Activated CD8-positive, alpha-beta T cell treated with anti-CD3 and anti-CD28 coated beads, Interleukin-2, amount 10 ng/mL, durations not matched to agents 7 days and 5 days (primary cell): ENCODE results near the gene ZNF611. TPM values are rescaled to one million over a fixed set of nuclear protein-coding genes. Genes with fewer than 3 reads are reported as not detected.
"Not testable (repeated sequence)": the region's sequence is repeated elsewhere in the genome, so short reads cannot be mapped to it uniquely, and the experiment has no call there.

Source experiments
- ATAC-seq: fragments of 150-1000 bp; cut with Tn5 transposase; one replicate; pipeline ENCODE4 v1.10.0; 2021; ENCODE audit warnings: moderate library complexity
- CTCF ChIA-PET: fragments of 350-600 bp; sonication (Branson Sonifier 250); formaldehyde crosslinking; loops from one replicate; lab custom pipeline; 2021; ENCODE audit warnings: antibody characterized with exemption; lab: Charles Lee
- POLR2A ChIA-PET: fragments of 350-600 bp; sonication (Branson Sonifier 250); formaldehyde crosslinking; loops from one replicate; lab custom pipeline; 2021; ENCODE audit warnings: antibody characterized with exemption; lab: Charles Lee
- DNase-seq: peaks from one replicate; pipeline ENCODE4 v3.0.0-alpha.2; 2020
- H3K27ac Mint-ChIP-seq: one replicate; pipeline ENCODE4 v1.8.0; 2021; ENCODE audit warnings: mild to moderate bottlenecking, mixed read lengths
- H3K27me3 Mint-ChIP-seq: one replicate; pipeline ENCODE4 v1.8.0; 2021; ENCODE audit warnings: low read depth, mixed read lengths
- H3K36me3 Mint-ChIP-seq: one replicate; pipeline ENCODE4 v1.8.0; 2021; ENCODE audit warnings: low read depth, mixed read lengths
- H3K4me1 Mint-ChIP-seq: one replicate; pipeline ENCODE4 v1.8.0; 2021; ENCODE audit warnings: low read depth, mixed read lengths
- H3K4me3 Mint-ChIP-seq: one replicate; pipeline ENCODE4 v1.8.0; 2021; ENCODE audit warnings: mild to moderate bottlenecking, mixed read lengths
- H3K9me3 Mint-ChIP-seq: one replicate; pipeline ENCODE4 v1.8.0; 2022; ENCODE audit warnings: mixed read lengths; ENCODE audit not compliant: insufficient read depth
- total RNA-seq, 2 experiments: library from RNA; stranded (reverse); gene quantifications; one replicate each; pipeline ENCODE4 v1.2.3, GENCODE V29; 2021

The ZNF611 gene
- total RNA-seq, 2 experiments from 2014 or later, result 38.9 to 41.0 TPM

DNA sequence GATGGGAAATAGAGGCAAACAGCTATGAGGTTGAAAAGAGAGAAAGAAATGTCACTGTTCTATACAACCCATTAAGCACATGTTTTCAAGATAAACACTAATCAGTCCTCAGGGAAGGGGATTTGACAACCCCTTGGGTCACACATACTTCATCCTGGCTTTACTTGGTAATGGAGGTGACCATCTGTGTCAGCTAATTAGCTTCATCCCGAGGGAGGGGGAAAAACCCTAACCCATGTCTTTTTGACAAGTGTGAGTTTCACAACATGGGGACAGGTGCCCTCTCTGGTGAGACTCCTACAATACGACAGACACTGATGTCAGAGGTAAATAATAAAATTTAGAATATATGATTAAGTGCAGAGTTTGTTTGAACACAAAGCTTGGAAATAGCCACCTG lies 43.1 kb downstream of the ZNF611 start:
- H3K4me3 Mint-ChIP-seq, result peak overlapping the region; percentile 42
- CTCF ChIA-PET, result no interaction called here

DNA sequence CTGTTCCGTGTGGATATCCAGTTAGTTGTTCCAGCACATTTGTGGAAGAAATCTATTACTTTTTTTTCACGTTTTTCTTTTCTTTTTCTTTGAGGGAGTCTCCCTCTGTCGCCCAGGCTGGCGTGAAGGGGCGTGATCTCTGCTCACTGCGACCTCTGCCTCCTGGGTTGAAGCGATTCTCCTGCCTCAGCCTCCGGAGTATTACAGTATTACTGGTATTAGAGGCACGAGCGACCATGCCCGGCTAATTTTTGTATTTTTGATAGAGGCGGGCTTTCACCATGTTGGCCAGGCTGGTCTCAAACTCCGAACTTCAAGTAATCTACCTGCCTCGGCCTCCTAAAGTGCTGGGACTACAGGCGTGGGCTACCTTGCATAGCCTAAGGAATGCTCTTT lies 43.6 kb downstream of the ZNF611 start:
- ChIA-PET POLR2A (interaction anchor here (1.0 kb wide), 1 partner anchor 9 kb away, joined by 5 read pairs; no protein-coding TSS in a partner anchor), CTCF (no interaction called here)
- Mint-ChIP-seq H3K36me3 (peaks cover 29% of the 10 kb centered on the region), H3K4me1 (peaks cover 32% of the 10 kb centered on the region), H3K27me3 (no peaks in the 10 kb centered on the region), H3K4me3 (peak overlapping the region; percentile 99), H3K9me3 (peaks cover 2% of the 10 kb centered on the region), H3K27ac (peak overlapping the region; percentile 98)
- DNase-seq (no peak), ATAC-seq (no peak)

More for the DNA sequence above, 43.1 kb downstream of the ZNF611 start:
- H3K36me3 Mint-ChIP-seq, result peaks cover 29% of the 10 kb centered on the region
- H3K9me3 Mint-ChIP-seq, result peaks cover 4% of the 10 kb centered on the region
- H3K4me1 Mint-ChIP-seq, result peaks cover 32% of the 10 kb centered on the region
- POLR2A ChIA-PET, result no interaction called here
- H3K27ac Mint-ChIP-seq, result peak overlapping the region; percentile 55
- H3K27me3 Mint-ChIP-seq, result no peaks in the 10 kb centered on the region
- ATAC-seq, result no peak
- DNase-seq, result no peak

DNA sequence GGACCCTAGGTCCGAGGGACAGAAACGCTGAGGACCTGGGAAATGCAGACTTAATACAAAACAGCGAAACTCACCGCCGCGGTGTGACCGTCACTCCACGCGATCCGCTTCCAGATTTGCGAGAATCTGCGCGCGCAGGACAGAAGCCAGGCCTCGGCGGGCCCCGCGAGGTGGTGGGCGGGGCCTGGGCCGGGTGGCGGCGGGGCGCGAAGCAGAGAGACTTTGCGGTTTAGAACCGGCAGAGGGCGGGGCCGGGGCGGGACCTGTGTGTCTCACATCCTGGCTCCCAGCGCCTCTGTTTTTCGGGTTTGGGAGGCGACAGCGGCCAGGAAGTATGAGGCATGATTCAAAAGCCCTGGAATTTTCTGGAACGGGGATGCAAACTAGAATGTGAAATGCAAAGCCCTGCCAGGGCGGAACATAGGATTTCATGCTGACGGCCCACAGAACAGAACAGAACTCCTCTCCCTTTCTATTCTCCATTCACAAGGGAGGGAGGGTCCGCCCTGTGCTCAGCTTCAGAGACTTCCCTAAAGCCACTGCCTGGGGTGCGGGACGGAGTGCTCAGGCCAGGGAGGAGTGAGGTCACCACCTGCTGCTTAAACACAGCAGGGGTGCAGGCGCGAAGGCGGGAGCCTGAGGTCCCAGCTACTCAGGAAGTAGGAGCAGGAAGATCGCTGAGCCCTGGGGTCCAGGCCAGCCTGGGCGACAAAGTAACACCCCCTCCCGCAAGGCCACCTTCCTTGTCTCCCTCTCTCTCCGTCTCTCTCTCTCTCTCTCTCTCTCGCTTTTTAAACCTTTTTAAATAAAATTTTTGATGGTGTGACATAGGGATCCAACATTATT lies 44.3 kb downstream of the ZNF611 start:
- ATAC-seq, result peak; percentile 95
- peaks cover 32% of the 10 kb centered on the region for H3K4me1 Mint-ChIP-seq
- H3K9me3 Mint-ChIP-seq, result no peaks in the 10 kb centered on the region
- DNase-seq, result peak; percentile 96
- H3K4me3 Mint-ChIP-seq, result peak overlapping the region; percentile 99
- ChIA-PET CTCF (no interaction called here), POLR2A (interaction anchor here (1.0 kb wide), 1 partner anchor 8 kb away, joined by 5 read pairs; no protein-coding TSS in a partner anchor)
- peaks cover 31% of the 10 kb centered on the region for H3K36me3 Mint-ChIP-seq
- peak overlapping the region; percentile 98 for H3K27ac Mint-ChIP-seq
- H3K27me3 Mint-ChIP-seq, result no peaks in the 10 kb centered on the region

DNA sequence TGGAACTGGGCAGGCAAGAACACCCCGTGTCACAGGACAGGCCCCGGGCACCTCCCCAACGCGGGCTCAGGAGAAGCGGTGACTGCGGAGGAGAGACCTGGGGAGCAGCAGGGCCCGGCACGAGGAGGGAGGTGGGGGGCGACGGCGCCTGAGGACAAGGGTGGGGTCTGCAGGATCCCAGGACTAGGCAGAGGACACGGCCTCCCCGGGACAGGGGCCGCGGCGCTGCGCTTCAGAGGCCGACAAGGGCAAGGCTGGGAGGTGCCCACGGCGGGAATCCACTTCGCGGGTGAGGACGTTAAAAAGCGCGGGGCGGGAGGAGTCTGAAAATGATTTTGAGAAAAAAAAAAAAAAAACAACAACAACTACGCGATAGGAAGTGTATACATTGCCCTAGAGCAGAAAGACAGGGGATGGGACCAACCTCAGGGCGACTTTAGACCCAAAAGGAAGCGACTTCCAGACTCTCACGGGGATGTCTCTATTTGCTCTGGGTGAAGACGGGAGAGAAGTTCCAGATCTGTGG lies 44.9 kb downstream of the ZNF611 start:
- Mint-ChIP-seq H3K4me1 (peaks cover 32% of the 10 kb centered on the region), H3K27ac (peak overlapping the region; percentile 98), H3K4me3 (peak overlapping the region; percentile 99), H3K36me3 (peaks cover 38% of the 10 kb centered on the region), H3K9me3 (no peaks in the 10 kb centered on the region), H3K27me3 (no peaks in the 10 kb centered on the region)
- ChIA-PET CTCF (no interaction called here), POLR2A (interaction anchor here (0.6 kb wide), 1 partner anchor 476 kb away, joined by 3 read pairs; no protein-coding TSS in a partner anchor)
- ATAC-seq (peak; percentile 65), DNase-seq (no peak)

DNA sequence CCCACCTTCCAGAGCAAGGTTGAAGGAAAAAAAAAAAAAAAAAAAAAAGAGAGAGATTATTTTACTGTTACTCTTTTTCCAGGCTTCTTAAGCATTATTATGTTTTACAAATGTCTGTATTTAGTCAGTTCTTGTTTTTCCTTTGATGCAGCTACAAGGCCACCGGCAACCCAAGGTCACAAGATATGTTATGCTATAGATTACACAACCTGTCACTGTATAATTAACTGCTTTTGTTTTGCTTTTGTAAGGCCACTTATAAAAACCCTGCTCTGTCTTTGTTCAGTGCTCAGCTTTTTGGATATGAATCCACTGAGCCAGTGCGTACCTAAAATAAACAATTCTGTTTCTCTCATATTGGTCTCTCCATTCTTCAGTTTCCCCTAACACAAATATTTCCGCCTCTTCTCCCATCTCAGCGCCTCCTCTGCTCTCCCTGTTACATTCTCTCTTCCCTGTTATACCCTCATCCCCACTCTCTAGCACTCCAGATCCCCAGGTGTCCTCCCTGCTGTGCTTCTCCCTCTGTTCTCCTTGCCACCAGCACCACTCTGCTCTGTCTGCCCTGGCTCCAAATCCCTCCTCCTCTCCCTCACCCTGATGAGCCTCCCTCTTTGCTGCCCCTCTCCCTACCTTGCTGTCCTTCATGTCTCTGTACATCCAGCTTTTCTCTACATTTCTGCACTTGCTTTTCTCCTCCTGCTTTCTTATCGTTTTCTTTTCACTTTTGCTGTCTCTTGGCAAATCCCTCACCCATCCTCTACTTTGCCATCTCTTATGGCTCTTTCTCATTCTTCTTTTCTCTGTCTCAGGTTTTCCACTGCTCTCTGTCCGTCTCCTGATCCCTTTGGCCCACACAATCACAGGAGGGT lies 45.7 kb downstream of the ZNF611 start:
- Mint-ChIP-seq H3K27ac (peak overlapping the region; percentile 98), H3K36me3 (peaks cover 42% of the 10 kb centered on the region), H3K4me1 (peaks cover 36% of the 10 kb centered on the region), H3K4me3 (peak overlapping the region; percentile 99)
- H3K9me3 Mint-ChIP-seq, H3K27me3 Mint-ChIP-seq, CTCF ChIA-PET, DNase-seq, ATAC-seq: not testable (repeated sequence)
- POLR2A ChIA-PET, result interaction anchor here (0.6 kb wide), 2 partner anchors 42 to 476 kb away, joined by 3 read pairs; no protein-coding TSS in a partner anchor

DNA sequence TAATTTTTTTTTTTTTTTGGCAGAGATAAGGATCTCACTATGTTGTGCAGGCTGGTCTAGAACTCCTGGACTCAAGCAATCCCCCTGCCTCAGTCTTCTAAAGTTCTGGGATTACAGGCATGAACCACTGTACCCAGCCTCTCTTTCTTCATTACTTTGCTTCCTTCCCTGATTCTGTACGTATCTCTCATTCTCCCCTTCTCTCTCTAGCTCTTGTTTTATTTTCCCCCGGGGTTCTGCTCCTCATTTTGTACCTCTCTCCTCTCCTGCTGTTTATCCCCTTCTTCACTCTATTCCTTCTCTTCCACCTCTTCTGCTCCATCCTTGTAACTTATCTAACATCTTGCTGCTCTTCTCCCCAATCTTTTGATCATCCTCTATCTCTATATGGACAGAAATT lies 46.5 kb downstream of the ZNF611 start:
- no peaks in the 10 kb centered on the region for H3K9me3 Mint-ChIP-seq
- peaks cover 36% of the 10 kb centered on the region for H3K4me1 Mint-ChIP-seq
- ChIA-PET POLR2A (interaction anchor here (0.6 kb wide), 3 partner anchors 12 to 305 kb away, joined by 3 read pairs; no protein-coding TSS in a partner anchor), CTCF (no interaction called here)
- H3K4me3 Mint-ChIP-seq, result peak overlapping the region; percentile 99
- H3K27me3 Mint-ChIP-seq, result no peaks in the 10 kb centered on the region
- DNase-seq, result no peak
- no peak overlapping the region for H3K27ac Mint-ChIP-seq
- H3K36me3 Mint-ChIP-seq, result peaks cover 49% of the 10 kb centered on the region
- ATAC-seq, result no peak

DNA sequence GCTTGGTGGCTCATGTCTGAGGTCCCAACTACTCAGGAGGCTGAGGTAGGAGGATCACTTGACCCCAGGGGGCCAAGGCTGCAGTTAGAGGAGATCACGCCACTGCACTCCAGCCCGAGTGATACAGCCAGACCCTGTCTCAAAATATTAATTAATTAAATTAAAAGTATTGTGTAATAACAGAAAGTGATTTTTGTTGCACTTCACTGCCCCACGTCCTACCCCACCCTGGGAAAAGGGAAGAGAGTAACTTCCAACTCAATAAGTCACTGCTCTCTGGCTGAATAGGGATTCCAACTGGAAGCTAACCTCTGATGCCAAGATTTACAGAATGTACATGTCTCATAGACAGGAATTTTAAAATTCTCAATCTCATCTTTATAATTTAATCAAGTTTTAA lies 47.2 kb downstream of the ZNF611 start:
- H3K9me3 Mint-ChIP-seq, result no peaks in the 10 kb centered on the region
- no peak overlapping the region for H3K27ac Mint-ChIP-seq
- H3K4me3 Mint-ChIP-seq, result no peak overlapping the region
- CTCF ChIA-PET, result no interaction called here
- POLR2A ChIA-PET, result interaction anchor here (0.6 kb wide), 2 partner anchors 12 to 304 kb away, joined by 3 read pairs; no protein-coding TSS in a partner anchor
- H3K4me1 Mint-ChIP-seq, result peaks cover 36% of the 10 kb centered on the region
- ATAC-seq, result no peak
- no peak for DNase-seq
- no peaks in the 10 kb centered on the region for H3K27me3 Mint-ChIP-seq
- peaks cover 54% of the 10 kb centered on the region for H3K36me3 Mint-ChIP-seq

DNA sequence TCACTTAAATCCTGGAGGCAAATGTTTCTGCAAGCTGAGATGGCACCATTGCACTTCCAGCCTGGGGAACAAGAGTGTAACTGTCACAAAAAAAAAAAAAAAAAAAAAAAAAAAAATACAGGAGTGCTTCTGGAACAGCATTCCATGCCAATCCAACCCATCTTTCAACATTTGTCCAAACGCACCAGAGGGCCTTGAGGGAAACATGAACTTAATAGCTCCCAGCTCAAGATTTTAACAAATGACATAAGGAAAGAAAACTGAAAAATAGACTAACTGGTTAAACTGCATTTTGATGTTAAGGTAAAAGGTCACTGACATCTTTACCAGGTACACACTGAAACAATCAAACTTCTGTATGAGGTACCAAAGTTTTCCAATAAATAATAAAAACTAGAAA lies 49.0 kb downstream of the ZNF611 start:
- H3K4me3 Mint-ChIP-seq, result no peak overlapping the region
- POLR2A ChIA-PET, result no interaction called here

DNA sequence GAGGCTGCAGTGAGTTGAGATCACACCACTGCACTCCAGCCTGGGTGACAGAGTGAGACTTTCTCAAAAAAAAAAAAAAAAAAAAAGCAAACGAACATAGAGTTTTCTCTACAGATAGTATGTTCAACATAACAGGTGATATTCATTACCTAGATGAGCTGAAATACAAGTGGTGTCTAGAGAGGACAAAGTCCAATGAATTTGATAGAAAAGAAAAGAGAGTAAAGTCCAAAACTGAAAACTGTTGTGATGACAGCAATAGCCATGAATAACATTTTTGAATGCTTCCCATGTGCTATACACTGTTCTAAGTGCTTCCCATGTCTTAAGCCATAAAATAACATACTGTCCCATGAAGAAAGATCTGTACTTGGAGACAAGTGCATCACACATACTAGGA lies 53.6 kb downstream of the ZNF611 start:
- H3K27me3 Mint-ChIP-seq, H3K9me3 Mint-ChIP-seq, H3K4me3 Mint-ChIP-seq, DNase-seq, ATAC-seq, POLR2A ChIA-PET, H3K27ac Mint-ChIP-seq, CTCF ChIA-PET: not testable (repeated sequence)
- peaks cover 14% of the 10 kb centered on the region for H3K4me1 Mint-ChIP-seq
- peaks cover 70% of the 10 kb centered on the region for H3K36me3 Mint-ChIP-seq

More for the DNA sequence above, 49.0 kb downstream of the ZNF611 start:
- H3K27ac Mint-ChIP-seq, result no peak overlapping the region
- no peaks in the 10 kb centered on the region for H3K27me3 Mint-ChIP-seq
- no peaks in the 10 kb centered on the region for H3K9me3 Mint-ChIP-seq
- DNase-seq, result no peak
- ATAC-seq, result no peak
- CTCF ChIA-PET, result no interaction called here
- peaks cover 65% of the 10 kb centered on the region for H3K36me3 Mint-ChIP-seq
- peaks cover 32% of the 10 kb centered on the region for H3K4me1 Mint-ChIP-seq

DNA sequence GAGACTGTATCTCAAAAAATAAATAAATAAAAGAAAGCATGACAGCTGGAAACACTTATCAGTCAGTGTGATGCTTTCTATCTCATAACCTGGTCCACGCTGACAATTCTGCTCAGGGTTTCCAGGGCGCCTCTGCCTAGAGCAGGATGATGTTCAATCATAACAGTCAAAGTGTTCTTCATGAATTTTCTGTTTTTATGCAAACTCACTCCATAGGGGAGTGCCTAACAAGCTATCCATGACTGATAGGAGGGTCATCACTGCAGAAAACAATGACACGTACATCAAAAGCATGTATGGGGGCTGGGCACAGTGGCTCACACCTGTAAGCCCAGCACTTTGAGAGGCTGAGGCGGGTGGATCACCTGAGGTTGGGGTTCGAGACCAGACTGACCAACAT lies 55.2 kb downstream of the ZNF611 start:
- Mint-ChIP-seq H3K27ac (peak overlapping the region; percentile 19), H3K36me3 (peaks cover 73% of the 10 kb centered on the region)
- CTCF ChIA-PET, result no interaction called here

DNA sequence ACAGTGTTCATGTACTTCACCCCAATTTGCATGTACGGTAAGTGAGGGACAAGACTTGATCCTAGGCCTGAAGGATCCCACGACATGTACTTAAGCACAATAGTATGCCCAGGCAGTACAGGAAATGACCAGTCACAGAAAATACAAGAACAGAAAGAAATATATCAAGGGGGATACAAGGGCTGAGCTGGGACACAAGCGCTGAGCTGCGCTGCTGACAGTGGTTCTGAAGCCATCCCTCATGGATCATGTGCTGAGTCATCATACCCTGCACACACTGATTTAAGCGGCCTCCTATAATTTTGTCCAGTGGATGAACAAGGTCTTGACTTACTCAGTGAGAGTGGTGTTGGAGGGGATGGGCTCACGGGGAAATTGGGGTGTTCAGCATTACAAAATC lies 59.6 kb downstream of the ZNF611 start:
- ATAC-seq, POLR2A ChIA-PET, H3K27ac Mint-ChIP-seq, H3K27me3 Mint-ChIP-seq, DNase-seq, CTCF ChIA-PET, H3K4me3 Mint-ChIP-seq: not testable (repeated sequence)
- Mint-ChIP-seq H3K4me1 (peaks cover 26% of the 10 kb centered on the region), H3K9me3 (peaks cover 23% of the 10 kb centered on the region), H3K36me3 (peaks cover 74% of the 10 kb centered on the region)

More for the DNA sequence above, 55.2 kb downstream of the ZNF611 start:
- H3K27me3 Mint-ChIP-seq, result no peaks in the 10 kb centered on the region
- peaks cover 22% of the 10 kb centered on the region for H3K4me1 Mint-ChIP-seq
- H3K4me3 Mint-ChIP-seq, result no peak overlapping the region
- DNase-seq (no peak), ATAC-seq (no peak)
- POLR2A ChIA-PET, result interaction anchor here (0.6 kb wide), 1 partner anchor 94 kb away, joined by 3 read pairs; no protein-coding TSS in a partner anchor
- peaks cover 12% of the 10 kb centered on the region for H3K9me3 Mint-ChIP-seq
